Measurements from ENCODE around the gene TOMM40L. TPM values are rescaled to one million over a fixed set of nuclear protein-coding genes. Genes with fewer than 3 reads are reported as not detected.

The TOMM40L gene
- total RNA-seq, 1 donor from 2014 or later: 9.7 TPM

DNA sequence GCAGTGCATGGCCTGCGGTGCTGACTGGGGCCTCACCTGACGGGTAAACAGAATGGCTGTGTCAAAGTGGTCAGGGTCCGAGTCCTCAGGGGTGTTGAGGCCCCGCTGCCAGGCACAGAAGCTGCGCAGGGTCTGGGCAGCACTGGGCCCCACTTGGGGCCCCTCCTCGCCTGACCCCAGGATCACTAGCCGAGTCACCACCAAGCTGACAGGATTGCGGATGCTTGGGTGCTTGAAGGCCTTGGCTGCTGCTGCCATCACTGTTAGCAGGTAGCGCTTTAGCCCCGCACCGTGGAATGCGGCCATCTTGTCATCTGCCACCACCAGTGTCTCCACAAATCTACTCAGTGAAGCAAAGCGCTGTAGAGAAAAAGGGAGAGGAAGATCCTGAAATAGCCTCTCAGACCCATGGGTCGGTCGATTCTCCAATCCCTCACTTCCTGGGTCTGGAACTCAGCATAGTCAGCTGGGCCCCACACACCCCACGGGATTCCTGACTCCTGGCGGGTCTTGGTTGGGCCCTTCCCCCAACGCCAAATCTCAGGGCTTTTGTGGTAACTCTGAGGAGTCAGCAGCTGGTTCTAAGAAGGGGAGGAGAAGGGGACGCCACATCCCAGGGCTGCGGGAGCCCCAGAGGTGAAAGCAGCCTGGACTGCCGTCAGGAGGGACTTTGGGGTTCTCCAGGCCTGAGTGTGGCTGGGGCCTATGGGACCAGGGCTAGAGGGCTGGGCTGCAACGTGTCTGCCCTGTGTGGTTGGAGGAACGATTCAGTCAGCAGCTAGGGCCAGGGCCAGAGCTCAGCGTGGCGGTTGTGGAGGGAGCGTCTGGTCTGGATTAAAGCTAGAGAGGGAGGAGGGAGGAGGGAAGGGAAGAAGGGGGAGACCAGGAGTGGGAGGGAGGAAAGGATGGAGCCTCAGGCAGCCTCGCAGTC lies 29.1 kb upstream of the TOMM40L start:
- no peak for DNase-seq (ENCODE audit: extremely low read depth, low read depth, low spot score)

DNA sequence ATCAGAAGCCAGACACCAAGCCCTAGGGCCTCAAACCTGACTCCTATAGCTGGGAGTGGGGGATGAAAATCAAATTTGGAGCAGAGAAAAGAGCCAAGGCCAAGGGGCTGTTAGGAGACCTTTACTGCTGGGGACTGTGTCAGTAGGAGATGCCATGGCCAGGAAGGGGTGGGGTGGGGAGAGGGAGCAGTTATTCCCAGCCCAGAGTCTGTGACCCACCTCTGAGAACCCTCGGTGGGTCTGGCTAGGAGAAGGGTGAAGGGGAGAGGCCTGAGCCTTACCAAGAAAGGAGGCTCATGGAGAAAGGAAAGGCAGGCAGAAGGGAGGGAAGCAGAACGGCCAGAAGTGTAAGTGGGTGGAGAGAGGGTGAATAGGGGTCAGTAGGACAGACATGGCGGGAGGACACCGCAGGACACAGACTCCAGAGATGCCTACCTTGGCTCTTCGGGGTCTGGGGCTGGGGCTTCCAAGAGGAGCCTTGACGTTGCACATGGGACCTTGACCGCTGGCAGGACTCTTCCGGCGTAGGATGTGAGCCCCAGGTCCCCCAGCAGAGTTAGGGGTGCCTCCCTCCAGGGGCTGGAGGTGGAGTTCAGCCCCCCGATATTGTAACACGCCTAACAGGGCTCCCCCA lies 28.2 kb upstream of the TOMM40L start:
- no peak for DNase-seq (ENCODE audit: extremely low read depth, low read depth, low spot score)

DNA sequence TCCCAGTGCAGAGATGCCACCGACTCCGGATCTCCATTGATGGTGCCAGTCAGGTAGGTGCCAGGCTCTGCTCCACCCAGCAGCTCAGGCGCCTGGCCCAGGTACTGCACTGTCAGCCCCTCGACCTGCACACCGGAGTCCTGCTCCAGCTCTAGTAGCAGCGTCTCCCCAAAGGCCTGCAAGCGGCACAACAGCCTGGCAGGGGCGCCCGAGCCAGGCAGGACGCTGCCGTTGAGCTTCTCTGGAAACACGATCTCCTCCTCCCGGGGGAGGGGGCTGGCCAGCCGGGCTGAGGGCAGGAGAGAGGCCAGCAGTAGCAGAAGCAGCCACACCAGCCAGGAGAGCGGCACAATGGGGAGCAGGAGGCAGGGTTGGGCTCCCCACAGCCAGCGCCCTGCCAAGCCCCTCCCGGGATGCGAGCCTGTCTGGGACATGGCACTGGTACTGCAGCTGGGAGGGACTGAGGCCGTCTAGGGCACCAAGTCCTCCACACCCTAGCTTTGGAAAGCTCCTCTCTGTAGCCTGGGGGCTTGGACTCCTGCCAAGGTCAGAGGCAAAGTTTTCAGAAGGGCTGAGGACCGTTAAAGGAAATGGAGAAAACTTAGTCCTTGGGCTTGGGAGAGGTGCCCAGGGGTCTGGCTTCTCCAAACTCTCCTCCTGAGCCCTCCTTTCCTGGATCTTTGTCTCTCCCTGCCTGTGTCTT lies 27.5 kb upstream of the TOMM40L start:
- DNase-seq (ENCODE audit: extremely low read depth, low read depth, low spot score): no peak

GRCh38 chr1:161198897-161199431 lies 26.9 kb upstream of the TOMM40L start, which contains the start of gene ADAMTS4:
TSS of gene ADAMTS4 (minus strand) at chr1:161199054. CDS start at chr1:161198627, 427 bp downstream.
- DNase-seq (ENCODE audit: extremely low read depth, low read depth, low spot score): no peak

- no peak for DNase-seq (ENCODE audit: extremely low read depth, low read depth, low spot score)
These were observed 26.2 kb upstream of the TOMM40L start for GRCh38 chr1:161199506-161200139.

GRCh38 chr1:161200421-161200991 lies 25.4 kb upstream of the TOMM40L start:
- no peak for DNase-seq (ENCODE audit: extremely low read depth, low read depth, low spot score)

DNA sequence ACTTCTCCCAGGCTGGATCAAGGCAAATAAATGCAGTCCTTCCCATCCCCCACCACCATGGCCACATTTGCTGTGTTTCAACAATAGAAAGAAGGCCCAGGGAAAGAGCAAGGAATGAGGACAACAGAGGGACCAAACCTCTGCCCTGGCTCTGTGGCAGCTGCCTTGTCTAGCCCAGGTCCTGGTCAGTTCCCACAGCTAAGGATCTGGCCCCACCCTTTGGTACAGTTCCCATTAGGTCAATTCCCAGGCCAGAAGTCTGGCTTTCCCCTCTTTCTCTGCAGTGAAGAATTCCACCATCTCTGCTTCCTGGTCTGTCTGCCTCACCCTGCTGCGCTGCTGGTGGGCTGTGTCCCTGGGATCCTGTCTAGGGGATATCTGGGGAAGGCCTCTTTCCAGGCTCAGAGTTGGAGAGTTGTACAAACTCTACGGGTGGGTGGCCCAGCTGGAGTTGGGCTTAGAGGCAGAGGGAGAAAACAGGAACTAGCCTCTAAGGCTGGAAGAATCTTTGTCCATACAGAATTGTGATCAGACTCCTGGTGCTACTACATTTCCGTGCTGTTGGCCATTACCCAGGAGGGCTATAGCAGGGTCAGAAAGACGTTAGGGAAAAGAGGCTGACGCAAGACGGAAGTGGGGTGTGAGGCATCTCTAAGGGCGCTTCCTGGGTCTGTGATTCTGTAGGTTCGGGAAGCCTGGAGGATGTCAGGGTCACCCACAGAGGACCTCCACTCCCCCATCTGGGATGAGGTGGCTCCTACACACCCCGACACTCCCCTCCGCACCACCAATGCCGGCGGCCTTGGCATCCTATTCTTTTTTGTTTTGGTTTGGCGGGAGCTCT lies 24.6 kb upstream of the TOMM40L start:
- peak; percentile 72 for DNase-seq (ENCODE audit: extremely low read depth, low read depth, low spot score)

GRCh38 chr1:161201836-161202712 lies 23.8 kb upstream of the TOMM40L start, which contains the start of gene NDUFS2:
TSS of gene NDUFS2 (plus strand) at chr1:161202367. CDS start at chr1:161202386, 19 bp downstream.
- DNase-seq (ENCODE audit: extremely low read depth, low read depth, low spot score): peak; percentile 93

- DNase-seq (ENCODE audit: extremely low read depth, low read depth, low spot score): no peak
These were observed 19.3 kb upstream of the TOMM40L start for GRCh38 chr1:161206411-161207140.

- no peak for DNase-seq (ENCODE audit: extremely low read depth, low read depth, low spot score)
These were observed 18.7 kb upstream of the TOMM40L start for GRCh38 chr1:161207173-161207572.

DNA sequence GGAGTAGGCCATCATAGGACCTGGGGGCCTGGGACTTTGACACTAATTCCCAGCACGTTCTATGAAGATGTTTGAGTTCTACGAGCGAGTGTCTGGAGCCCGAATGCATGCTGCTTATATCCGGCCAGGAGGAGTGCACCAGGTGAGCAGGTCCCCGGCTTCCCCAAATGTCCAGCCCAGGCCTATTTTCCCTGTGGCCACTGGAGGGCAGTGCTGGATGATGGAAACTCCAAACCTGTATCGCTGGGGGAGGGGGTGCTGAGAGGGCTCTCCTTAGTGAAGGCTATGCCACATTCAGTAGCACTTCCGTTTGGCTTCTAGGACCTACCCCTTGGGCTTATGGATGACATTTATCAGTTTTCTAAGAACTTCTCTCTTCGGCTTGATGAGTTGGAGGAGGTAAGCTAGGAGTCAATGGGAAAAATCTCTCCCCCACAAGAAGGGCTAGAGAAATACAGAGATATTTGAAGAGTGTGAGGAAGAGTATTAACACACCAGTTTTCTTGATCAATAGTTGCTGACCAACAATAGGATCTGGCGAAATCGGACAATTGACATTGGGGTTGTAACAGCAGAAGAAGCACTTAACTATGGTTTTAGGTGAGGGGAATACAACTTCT lies 16.0 kb upstream of the TOMM40L start:
- DNase-seq (ENCODE audit: extremely low read depth, low read depth, low spot score): no peak

- DNase-seq (ENCODE audit: extremely low read depth, low read depth, low spot score): no peak
These were observed 11.5 kb upstream of the TOMM40L start for GRCh38 chr1:161214369-161214768.

DNA sequence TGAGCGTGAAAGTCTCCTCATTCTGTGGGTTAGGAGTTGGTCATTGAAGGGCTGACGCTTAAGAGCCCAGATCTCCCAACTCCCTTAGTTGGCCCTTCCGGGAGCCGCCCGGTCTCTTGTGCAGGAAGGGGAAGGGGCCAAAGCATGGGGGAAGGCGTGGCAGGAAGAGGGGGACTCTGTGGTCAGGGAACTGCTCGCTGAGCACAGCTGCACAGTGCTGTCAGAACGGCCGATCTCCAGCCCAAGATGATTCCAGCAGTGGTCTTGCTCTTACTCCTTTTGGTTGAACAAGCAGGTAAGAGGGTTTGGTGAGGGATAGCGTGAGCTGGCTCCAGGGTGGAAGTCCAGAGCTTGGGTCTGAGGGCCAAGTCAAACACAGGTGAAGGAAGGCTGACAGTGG lies 10.8 kb upstream of the TOMM40L start, which contains the start of gene FCER1G:
Gene FCER1G, plus strand, starts transcription at position 220 of the 400 bp plus-strand sequence. Its CDS starts 27 bp downstream, at position 247.
- DNase-seq (ENCODE audit: extremely low read depth, low read depth, low spot score): no peak

DNA sequence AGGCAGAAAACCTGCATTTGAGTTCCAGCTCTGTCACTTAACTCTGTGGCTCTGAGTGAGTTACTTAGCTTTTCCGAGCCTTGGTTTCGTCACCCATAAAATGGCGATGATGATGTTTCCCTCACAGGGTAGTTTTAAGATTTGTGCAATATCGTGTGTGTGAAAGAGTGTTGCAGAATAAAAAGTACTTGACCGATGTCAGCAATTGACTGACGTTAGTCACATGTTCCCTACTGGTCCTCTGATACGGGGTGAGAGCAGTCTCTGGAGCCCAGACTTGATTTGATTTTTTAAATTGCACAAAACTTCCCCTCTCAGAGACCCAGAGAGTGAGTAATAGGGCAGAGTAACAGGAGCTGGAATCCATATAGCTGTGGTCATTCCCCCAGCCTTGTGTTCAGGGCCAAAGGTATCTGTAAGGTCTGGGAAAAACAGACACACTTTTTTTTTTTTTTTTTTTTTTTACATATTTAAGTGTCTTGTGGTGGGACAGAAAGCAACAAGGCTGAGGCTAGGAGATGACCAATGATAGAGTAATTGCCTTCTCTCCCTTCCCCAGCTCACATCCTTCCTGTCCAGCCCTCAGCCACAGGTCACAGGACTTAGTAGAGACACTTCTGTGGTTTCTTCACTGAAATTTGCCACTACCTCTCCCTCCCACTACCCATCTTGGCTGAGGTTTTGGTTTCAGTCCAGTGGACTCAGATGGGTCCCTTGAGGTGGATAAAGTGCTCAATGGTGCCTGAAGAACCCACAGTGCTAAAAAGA lies 8.7 kb upstream of the TOMM40L start:
- DNase-seq (ENCODE audit: extremely low read depth, low read depth, low spot score): no peak

GRCh38 chr1:161217831-161218230 lies 8.0 kb upstream of the TOMM40L start:
- no peak for DNase-seq (ENCODE audit: extremely low read depth, low read depth, low spot score)

Data from glomerular endothelial cell (primary cell).